DOHH2 (cell line): ENCODE results near the gene TAF11L13.
"Not testable (repeated sequence)": the region's sequence is repeated elsewhere in the genome, so short reads cannot be mapped to it uniquely, and the experiment has no call there.

Experiments used
- H3F3A ChIP-seq: fragments of 200-600 bp; sonication (generic), shearing (Covaris generic); 2 replicates; pipeline ENCODE4 v1.6.0; 2016; ENCODE audit warnings: antibody characterized with exemption, mild to moderate bottlenecking; ENCODE audit not compliant: control insufficient read depth, insufficient read depth
- H3K27ac ChIP-seq: fragments of 200-600 bp; sonication (generic); 2 replicates; pipeline ENCODE4 v1.5.1; 2014; ENCODE audit warnings: low read depth, mild to moderate bottlenecking, low read length, moderate library complexity
- H3K27me3 ChIP-seq: fragments of 200-600 bp; sonication (generic); 2 replicates; pipeline ENCODE4 v1.6.1; 2014; ENCODE audit warnings: mild to moderate bottlenecking, low read length, mixed read lengths; ENCODE audit not compliant: control insufficient read depth
- H3K36me3 ChIP-seq: fragments of 200-600 bp; sonication (generic); 2 replicates; pipeline ENCODE4 v1.6.1; 2014; ENCODE audit warnings: mild to moderate bottlenecking, low read length, moderate library complexity, mixed read lengths; ENCODE audit not compliant: control insufficient read depth
- H3K4me1 ChIP-seq: fragments of 200-600 bp; sonication (generic); 2 replicates; pipeline ENCODE4 v1.6.1; 2014; ENCODE audit warnings: mild to moderate bottlenecking, low read length, mixed read lengths; ENCODE audit not compliant: control insufficient read depth
- H3K4me2 ChIP-seq: fragments of 200-600 bp; sonication (generic); 2 replicates; pipeline ENCODE4 v1.6.0; 2014; ENCODE audit warnings: mild to moderate bottlenecking, low read length, moderate library complexity
- H3K4me3 ChIP-seq: fragments of 200-600 bp; sonication (generic); 2 replicates; pipeline ENCODE4 v1.5.1; 2014; ENCODE audit warnings: mild to moderate bottlenecking, low read length, mixed read lengths
- H3K79me2 ChIP-seq: fragments of 200-600 bp; sonication (generic); 2 replicates; pipeline ENCODE4 v1.6.1; 2014; ENCODE audit warnings: mild to moderate bottlenecking, low read length, mixed read lengths; ENCODE audit not compliant: control insufficient read depth
- H3K9me2 ChIP-seq: fragments of 200-600 bp; sonication (generic); replicated peaks from 2 replicates; pipeline ENCODE4 v1.6.1; 2014; ENCODE audit warnings: mild to moderate bottlenecking, low read length, mixed read lengths; ENCODE audit not compliant: control insufficient read depth
- H3K9me3 ChIP-seq: fragments of 200-600 bp; sonication (generic); 2 replicates; pipeline ENCODE4 v1.6.1; 2014; ENCODE audit warnings: antibody characterized with exemption, low read length, mixed read lengths; ENCODE audit not compliant: control insufficient read depth, insufficient read depth
- H4K20me1 ChIP-seq: fragments of 200-600 bp; sonication (generic); 2 replicates; pipeline ENCODE4 v1.6.0; 2014; ENCODE audit warnings: low read depth, mild to moderate bottlenecking, antibody characterized with exemption, low read length, moderate library complexity; ENCODE audit not compliant: control insufficient read depth, insufficient read depth
- CTCF ChIP-seq: fragments of 200-600 bp; sonication (generic); IDR thresholded peaks from one replicate; pipeline ENCODE4 v1.5.1; 2014; ENCODE audit warnings: antibody characterized with exemption, mild to moderate bottlenecking, low read depth, low read length; ENCODE audit not compliant: poor library complexity, severe bottlenecking
- EZH2phosphoT487 ChIP-seq: fragments of 200-600 bp; sonication (generic); IDR thresholded peaks from 2 replicates; pipeline ENCODE4 v1.6.1; 2017; ENCODE audit warnings: borderline replicate concordance, mild to moderate bottlenecking, antibody characterized with exemption, low read length, moderate library complexity, mixed read lengths

The TAF11L13 gene

GRCh38 chr5:17655201-17655759 lies 23.4 kb downstream of the TAF11L13 start:
- H4K20me1 ChIP-seq, H3K27me3 ChIP-seq, H3K9me2 ChIP-seq, H3K79me2 ChIP-seq, H3K36me3 ChIP-seq, H3K4me1 ChIP-seq, H3K4me2 ChIP-seq, H3K27ac ChIP-seq, H3K4me3 ChIP-seq, H3K9me3 ChIP-seq, H3F3A ChIP-seq: not testable (repeated sequence)

GRCh38 chr5:17655921-17656320 lies 24.0 kb downstream of the TAF11L13 start:
- Histone ChIP-seq H3K27ac (no peak overlapping the region), H3K27me3 (no peaks in the 10 kb centered on the region), H3K4me2 (no peak overlapping the region), H3K9me2 (no peaks in the 10 kb centered on the region), H3K36me3 (no peaks in the 10 kb centered on the region), H3F3A (no peaks in the 10 kb centered on the region), H3K4me1 (no peaks in the 10 kb centered on the region), H3K9me3 (no peaks in the 10 kb centered on the region), H3K4me3 (no peak overlapping the region), H3K79me2 (no peaks in the 10 kb centered on the region), H4K20me1 (no peaks in the 10 kb centered on the region)
- TF ChIP-seq CTCF (no peak), EZH2phosphoT487 (no peak)

DNA sequence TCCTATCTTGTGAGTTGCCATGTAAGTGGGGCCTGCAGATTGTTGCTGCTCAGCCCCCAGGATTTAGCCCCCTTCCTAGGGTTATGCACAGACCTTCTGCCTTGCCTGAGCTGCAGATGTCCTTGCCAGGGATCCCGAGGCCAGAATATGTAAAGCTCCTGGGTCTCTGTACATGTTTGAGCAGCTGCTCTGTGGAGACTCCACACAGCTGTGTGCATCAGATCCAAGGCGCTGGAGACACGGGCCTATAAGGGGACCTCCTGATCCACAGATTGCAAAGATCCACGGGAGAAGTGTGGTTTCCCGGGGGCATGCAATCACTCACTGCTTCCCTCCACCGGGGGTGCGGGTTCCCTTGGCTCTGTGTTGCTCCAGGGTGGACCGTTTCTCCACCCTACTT lies 31.3 kb downstream of the TAF11L13 start:
- no peaks in the 10 kb centered on the region for H4K20me1 ChIP-seq
- no peaks in the 10 kb centered on the region for H3K36me3 ChIP-seq
- no peak overlapping the region for H3K4me2 ChIP-seq
- no peak overlapping the region for H3K27ac ChIP-seq
- H3K79me2 ChIP-seq = no peaks in the 10 kb centered on the region
- 0 out of 2 replicates have a peak, but pooled peaks cover 4% of the 10 kb centered on the region for H3K9me3 ChIP-seq
- no peak overlapping the region for H3K4me3 ChIP-seq
- H3K27me3 ChIP-seq = no peaks in the 10 kb centered on the region
- H3K4me1 ChIP-seq = peaks cover 23% of the 10 kb centered on the region
- TF ChIP-seq EZH2phosphoT487 (no peak), CTCF (no peak)
- no peaks in the 10 kb centered on the region for H3F3A ChIP-seq
- no peaks in the 10 kb centered on the region for H3K9me2 ChIP-seq

DNA sequence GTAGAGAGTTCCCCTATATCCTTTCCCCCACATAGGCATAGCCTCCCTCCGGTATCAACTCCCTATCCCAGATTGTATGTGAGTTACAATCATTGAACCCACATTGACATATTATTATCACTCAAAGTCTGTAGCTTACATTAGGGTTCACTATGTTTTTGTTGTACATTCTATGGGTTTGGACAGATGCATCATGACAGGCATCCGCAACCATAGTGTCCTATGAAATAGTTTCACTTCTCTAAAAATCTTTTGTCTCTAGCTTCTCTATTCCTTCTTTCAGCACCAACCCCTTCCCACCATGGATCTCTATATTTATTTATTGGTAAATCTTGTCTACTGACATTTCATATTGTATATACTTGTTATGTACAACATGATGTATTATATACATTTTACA lies 33.9 kb downstream of the TAF11L13 start:
- no peaks in the 10 kb centered on the region for H3K27me3 ChIP-seq
- no peaks in the 10 kb centered on the region for H4K20me1 ChIP-seq
- no peaks in the 10 kb centered on the region for H3K36me3 ChIP-seq
- H3K27ac ChIP-seq = no peak overlapping the region
- H3K4me2 ChIP-seq = no peak overlapping the region
- H3K4me1 ChIP-seq = peaks cover 23% of the 10 kb centered on the region
- H3K4me3 ChIP-seq = no peak overlapping the region
- H3F3A ChIP-seq = no peaks in the 10 kb centered on the region
- TF ChIP-seq CTCF (no peak), EZH2phosphoT487 (no peak)
- no peaks in the 10 kb centered on the region for H3K79me2 ChIP-seq
- H3K9me2 ChIP-seq = no peaks in the 10 kb centered on the region
- peaks cover 4% of the 10 kb centered on the region; the same call in 1 of the 2 replicates for H3K9me3 ChIP-seq
